Adrenal gland (tissue), 12 donors: ENCODE data around the gene HMX2. TPM values are rescaled to one million over a fixed set of nuclear protein-coding genes. Genes with fewer than 3 reads are reported as not detected.
"Not testable (repeated sequence)": the region's sequence is repeated elsewhere in the genome, so short reads cannot be mapped to it uniquely, and the experiment has no call there.

Experiments used
- DNase-seq, 7 donors: peaks; one replicate each; pipeline ENCODE4 v3.0.0-alpha.2; 2019 to 2020
- H3K27ac ChIP-seq, 5 donors: fragments of 200-600 bp; sonication (generic) in 4 of 5; 1 replicate in 3 of 5; 2 replicates in 2 of 5; pipeline versions ENCODE4 v1.5.1 to v1.8.0; 2016 to 2020; ENCODE audit warnings: mild to moderate bottlenecking in 1 of 5
- H3K27me3 ChIP-seq: fragments of 200-600 bp; 2 replicates; pipeline ENCODE4 v1.8.0; 2021
- H3K36me3 ChIP-seq, 2 donors: fragments of 200-600 bp; replicated peaks in 1 of 2; 1 replicate in 1 of 2; 2 replicates in 1 of 2; pipeline versions ENCODE4 v1.5.1 to v1.8.0; 2018 to 2022
- H3K4me1 ChIP-seq, 2 donors: fragments of 200-600 bp; replicated peaks in 1 of 2; 1 replicate in 1 of 2; 2 replicates in 1 of 2; pipeline versions ENCODE4 v1.5.1 to v1.8.0; 2018 to 2021
- H3K4me3 ChIP-seq, 4 donors: fragments of 200-600 bp; sonication (generic) in 3 of 4; one replicate each; pipeline ENCODE4 v1.5.1; 2016 to 2018
- H3K9me3 ChIP-seq, 3 donors: fragments of 200-600 bp; sonication (generic) in 1 of 3; replicated peaks in 1 of 3; 1 replicate in 2 of 3; 2 replicates in 1 of 3; pipeline versions ENCODE4 v1.5.1 to v1.8.0; 2016 to 2021
- POLR2A ChIP-seq, 2 donors: fragments of 450-650 bp; IDR thresholded peaks; one replicate each; pipeline ENCODE4 v1.6.1; 2017; ENCODE audit warnings: antibody characterized with exemption in 2 of 2, mild to moderate bottlenecking in 2 of 2, moderate library complexity in 1 of 2
- WGBS, 4 donors: extraction: QIAGEN DNeasy Blood & Tissue Kit in 2 of 4; methylation state at CpG; one replicate each; pipeline versions ENCODE4 v1.1.5 to v1.1.7; 2013 to 2017; 5-methylcytosine and 5-hydroxymethylcytosine counted together
- intact Hi-C, 2 donors: fragments of 100-400 bp; cut with DNase I; formaldehyde crosslinking; loops; one replicate each; pipeline versions ENCODE4 v1.14.1 to v1.15.0; 2022 to 2023
- polyA plus RNA-seq, 3 donors: library from polyadenylated mRNA; stranded (reverse); fragments of 200-250 nt in 2 of 3; fragments of 350-450 nt in 1 of 3; fragmentation: Illumina TruSeq in 1 of 3; extraction: RNeasy Lipid Tissue Mini Kit (QIAGEN cat#74804) in 1 of 3; gene quantifications; one replicate each; pipeline ENCODE4 v1.2.3, GENCODE V29; 2013 to 2014
- total RNA-seq, 9 donors: library from RNA; depleted of rRNA in 4 of 9; stranded (reverse); fragments of >200 nt in 4 of 9; fragments of 120-200 nt in 1 of 9; fragmentation: NEBNext Ultra II Directional in 1 of 9; extraction: Animal tissue kit (Norgen Biotek cat#: 25700) in 1 of 9; gene quantifications; one replicate each; pipeline versions ENCODE4 v1.1.0 to v1.2.4, GENCODE V29; 2013 to 2023
- TF ChIP-seq, protein P1 (sequence below), 6 experiments: fragments of 450-650 bp in 4 of 6; fragments of 200-600 bp in 2 of 6; sonication (generic) in 1 of 6; IDR thresholded peaks; 1 replicate in 5 of 6; 2 replicates in 1 of 6; pipeline versions ENCODE4 v1.5.1 to v1.8.0; 2016 to 2021; ENCODE audit warnings: antibody characterized with exemption in 6 of 6, mild to moderate bottlenecking in 2 of 6, moderate library complexity in 1 of 6
- donor health status: healthy with polysubstance abuse.
- donor health status: Bipolar disorder and iron deficiency.
- donor health status: DM: yes; HTN: yes; CAD: no.
- donor health status: DM: no; HTN: no; CAD: no.
- donor health status: DM: no; HTN: no; CAD: no.
- donor health status: DM: yes; HTN: yes; CAD: no.

The HMX2 gene
- total and polyA plus RNA-seq, 12 donors = not detected

GRCh38 chr10:123175389-123176387, 27.8 kb downstream of the HMX2 start:
- intact Hi-C loops = no loop called here
- TF ChIP-seq, protein P1, sequence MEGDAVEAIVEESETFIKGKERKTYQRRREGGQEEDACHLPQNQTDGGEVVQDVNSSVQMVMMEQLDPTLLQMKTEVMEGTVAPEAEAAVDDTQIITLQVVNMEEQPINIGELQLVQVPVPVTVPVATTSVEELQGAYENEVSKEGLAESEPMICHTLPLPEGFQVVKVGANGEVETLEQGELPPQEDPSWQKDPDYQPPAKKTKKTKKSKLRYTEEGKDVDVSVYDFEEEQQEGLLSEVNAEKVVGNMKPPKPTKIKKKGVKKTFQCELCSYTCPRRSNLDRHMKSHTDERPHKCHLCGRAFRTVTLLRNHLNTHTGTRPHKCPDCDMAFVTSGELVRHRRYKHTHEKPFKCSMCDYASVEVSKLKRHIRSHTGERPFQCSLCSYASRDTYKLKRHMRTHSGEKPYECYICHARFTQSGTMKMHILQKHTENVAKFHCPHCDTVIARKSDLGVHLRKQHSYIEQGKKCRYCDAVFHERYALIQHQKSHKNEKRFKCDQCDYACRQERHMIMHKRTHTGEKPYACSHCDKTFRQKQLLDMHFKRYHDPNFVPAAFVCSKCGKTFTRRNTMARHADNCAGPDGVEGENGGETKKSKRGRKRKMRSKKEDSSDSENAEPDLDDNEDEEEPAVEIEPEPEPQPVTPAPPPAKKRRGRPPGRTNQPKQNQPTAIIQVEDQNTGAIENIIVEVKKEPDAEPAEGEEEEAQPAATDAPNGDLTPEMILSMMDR (IDR thresholded peaks at IDR 0.05) = no peak
- TF ChIP-seq POLR2A (IDR thresholded peaks at IDR 0.05) = no peak
- H3K27ac ChIP-seq = no peak overlapping the region
- H3K36me3 ChIP-seq = no peaks in the 10 kb centered on the region
- WGBS, 4 donors = 75 to 88% (median 83%) methylated on average over 9 of the region's 9 CpGs
- H3K9me3 ChIP-seq = no peaks in the 10 kb centered on the region
- DNase-seq = no peak
- no peaks in the 10 kb centered on the region for H3K27me3 ChIP-seq
- peaks cover 5 to 18% of the 10 kb centered on the region in 2 donors for H3K4me1 ChIP-seq
- no peak overlapping the region for H3K4me3 ChIP-seq

DNA sequence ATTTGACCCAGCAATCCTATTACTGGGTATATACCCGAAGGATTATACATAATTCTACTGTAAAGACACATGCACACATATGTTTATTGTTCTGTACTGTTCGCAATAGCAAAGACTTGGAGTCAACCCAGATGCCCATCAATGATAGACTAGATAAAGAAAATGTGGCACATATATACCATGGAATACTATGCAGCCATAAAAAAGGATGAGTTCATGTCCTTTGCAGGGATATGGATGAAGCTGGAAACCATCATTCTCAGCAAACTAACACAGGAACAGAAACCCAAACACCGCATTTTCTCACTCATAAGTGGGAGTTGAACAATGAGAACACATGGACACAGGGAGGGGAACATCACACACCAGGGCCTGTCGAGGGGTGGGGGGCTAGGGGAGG, 30.5 kb downstream of the HMX2 start:
- H3K27ac ChIP-seq, DNase-seq, H3K9me3 ChIP-seq, H3K36me3 ChIP-seq, intact Hi-C loops, H3K4me1 ChIP-seq, H3K4me3 ChIP-seq, H3K27me3 ChIP-seq: not testable (repeated sequence)
- 93 to 98% (median 98%) methylated on average over 4 of the region's 4 CpGs for WGBS, 4 donors

DNA sequence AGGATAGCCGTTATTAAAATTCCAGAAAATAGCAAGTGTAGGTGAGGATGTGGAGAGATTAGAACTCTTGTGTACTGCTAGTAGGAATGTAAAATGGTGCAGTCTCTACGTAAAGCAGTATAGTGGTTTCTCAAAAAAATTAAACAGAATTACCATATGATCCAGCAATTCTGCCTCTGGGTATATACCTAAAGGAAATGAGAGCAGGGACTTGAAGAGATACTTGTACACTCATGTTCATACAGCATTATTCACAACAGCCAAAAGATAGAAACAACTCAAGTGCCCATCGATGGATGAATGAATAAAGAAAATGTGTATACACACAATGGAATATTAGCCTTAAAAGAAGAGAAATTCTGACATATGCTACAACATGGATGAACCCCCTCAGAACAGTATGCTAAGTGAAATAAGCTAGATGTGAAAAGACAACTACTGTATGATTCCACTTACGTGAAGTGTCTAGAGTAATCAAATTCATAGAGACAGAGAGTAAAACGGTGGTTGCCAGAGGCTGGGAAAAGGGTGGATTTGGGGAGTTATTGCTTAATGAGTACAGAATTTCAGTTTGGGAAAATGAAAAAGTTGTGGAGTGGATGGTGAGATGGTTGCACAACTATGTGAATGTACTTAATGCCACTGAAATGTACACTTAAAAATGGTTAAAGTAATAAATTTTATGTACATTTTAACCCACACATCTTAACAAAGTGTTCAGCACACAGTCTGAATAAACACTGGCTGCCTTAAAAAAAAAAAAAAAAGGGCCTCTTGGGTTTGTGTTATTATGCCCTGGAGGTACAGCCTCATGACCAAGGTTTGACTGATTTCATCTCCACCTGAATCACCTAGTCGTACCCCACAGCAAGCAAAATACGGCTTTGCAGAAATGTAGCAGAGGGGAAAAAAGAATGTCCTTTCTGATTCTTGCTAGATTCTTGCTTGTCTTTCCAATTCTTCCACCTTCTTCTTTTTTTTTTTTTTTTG, 32.5 kb downstream of the HMX2 start:
- DNase-seq = no peak
- WGBS, 4 donors = 93 to 96% (median 94%) methylated on average over 7 of the region's 7 CpGs
- TF ChIP-seq POLR2A (IDR thresholded peaks at IDR 0.05) = no peak
- TF ChIP-seq, protein P1 (IDR thresholded peaks at IDR 0.05) = no peak

DNA sequence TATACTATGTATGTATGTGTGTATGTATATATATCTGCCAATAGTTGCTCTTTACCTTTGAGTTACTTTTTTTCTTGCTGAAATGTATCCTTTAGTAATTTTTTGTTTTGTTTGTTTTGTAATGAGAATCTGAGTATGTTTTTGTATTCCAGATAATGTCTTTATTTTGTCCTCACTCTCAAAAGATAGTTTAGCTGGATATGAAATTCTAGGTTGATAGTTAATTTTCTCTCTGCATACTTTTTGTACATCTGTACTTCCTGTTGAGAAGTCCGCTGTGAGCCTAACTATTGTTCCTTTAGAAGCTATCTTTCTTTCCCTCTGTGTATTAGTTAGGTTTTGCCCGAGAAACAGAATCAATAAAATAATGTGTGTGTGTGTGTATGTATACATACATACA, 35.8 kb downstream of the HMX2 start:
- DNase-seq = no peak
- intact Hi-C loops = no loop called here
- 95 to 100% (median 98%) methylated on average over 2 of the region's 2 CpGs for WGBS, 4 donors

More for the DNA sequence above, 32.5 kb downstream of the HMX2 start:
- Histone ChIP-seq H3K4me1 (peaks cover 5 to 8% of the 10 kb centered on the region in 2 donors), H3K27ac (no peak overlapping the region), H3K4me3 (no peak overlapping the region), H3K36me3 (no peaks in the 10 kb centered on the region), H3K27me3 (no peaks in the 10 kb centered on the region), H3K9me3 (peaks cover 0 to 6% (median 5%) of the 10 kb centered on the region in 3 donors)
- intact Hi-C loops = no loop called here

More for the DNA sequence above, 35.8 kb downstream of the HMX2 start:
- Histone ChIP-seq H3K36me3 (no peaks in the 10 kb centered on the region), H3K4me3 (no peak overlapping the region), H3K27ac (no peak overlapping the region), H3K4me1 (no peaks in the 10 kb centered on the region), H3K9me3 (peaks cover 0 to 6% (median 5%) of the 10 kb centered on the region in 3 donors), H3K27me3 (no peaks in the 10 kb centered on the region)
- TF ChIP-seq POLR2A (IDR thresholded peaks at IDR 0.05) = no peak
- TF ChIP-seq, protein P1 (IDR thresholded peaks at IDR 0.05) = no peak
